ENCODE measurements around the gene C14orf93. TPM values are rescaled to one million over a fixed set of nuclear protein-coding genes. Genes with fewer than 3 reads are reported as not detected.

C14orf93 gene
- total RNA-seq, 1 experiment from 2014 or later: 8.2 TPM

GRCh38 chr14:22980672-22981089 is 29.3 kb downstream of the C14orf93 start:
- DNase-seq: peak; percentile 60
- Histone ChIP-seq H3K27me3 (ENCODE audit: insufficient read depth, low read length) (no peaks in the 10 kb centered on the region), H3K9ac (ENCODE audit: extremely low read depth, insufficient read length, low read length) (peak overlapping the region; percentile 69), H3K23me2 (ENCODE audit: insufficient read length, low read depth, low read length, poor library complexity, severe bottlenecking) (peaks cover 17% of the 10 kb centered on the region), H3K4me1 (ENCODE audit: insufficient read depth, low read length) (peaks cover 20% of the 10 kb centered on the region), H3K79me2 (ENCODE audit: insufficient read depth, low read length) (0 out of 2 replicates have a peak, but pooled peaks cover 2% of the 10 kb centered on the region), H2BK5ac (ENCODE audit: insufficient read length, low read length) (no peak overlapping the region), H2BK12ac (ENCODE audit: insufficient read length, low read depth, low read length) (no peak overlapping the region), H4K8ac (replicated peaks; ENCODE audit: insufficient read length, low read depth, low read length) (no peak overlapping the region), H2AK5ac (ENCODE audit: insufficient read length, low read length) (no peak overlapping the region), H3K23ac (ENCODE audit: insufficient read length, low read depth, low read length) (no peak overlapping the region), H3K56ac (ENCODE audit: insufficient read length, low read depth, low read length) (no peak overlapping the region), H3T11ph (ENCODE audit: low read length) (no peak overlapping the region), H3K4ac (ENCODE audit: low read depth, low read length) (no peak overlapping the region), H3K9me3 (ENCODE audit: control insufficient read depth, low read depth, low read length) (no peaks in the 10 kb centered on the region), H3K27ac (ENCODE audit: insufficient read length, low read depth, low read length) (no peak overlapping the region), H3K4me2 (ENCODE audit: insufficient read depth, insufficient read length, low read length) (peak overlapping the region; percentile 96), H3K14ac (ENCODE audit: insufficient read depth, low read length) (peak overlapping the region; percentile 84), H2BK20ac (ENCODE audit: low read depth, low read length, poor library complexity, severe bottlenecking) (no peak overlapping the region), H2BK15ac (ENCODE audit: low read depth, low read length) (no peak overlapping the region), H3K79me1 (ENCODE audit: insufficient read depth, low read depth, low read length, poor library complexity, severe bottlenecking) (no peaks in the 10 kb centered on the region), H2BK120ac (ENCODE audit: low read depth, low read length, poor library complexity, severe bottlenecking) (no peak overlapping the region), H4K5ac (ENCODE audit: insufficient read length, low read depth, low read length) (no peak overlapping the region), H4K20me1 (ENCODE audit: control insufficient read depth, insufficient read depth, insufficient read length) (peaks cover 3% of the 10 kb centered on the region), H3K18ac (ENCODE audit: insufficient read length, low read depth, low read length) (peak overlapping the region; percentile 83), H2AFZ (ENCODE audit: low read length) (no peak overlapping the region), H4K91ac (ENCODE audit: insufficient read length, low read depth, low read length) (peak overlapping the region; percentile 78)
- H3K27me3 Mint-ChIP-seq (ENCODE audit: low read depth): no peaks in the 10 kb centered on the region; the same call in 1 of the 2 replicates
- no peak for TF ChIP-seq CTCF (conservative IDR thresholded peaks at IDR 0.05)
- peak overlapping the region in 1 of 3 experiments; percentile 35; a peak in 1 of 7 replicates for H3K27ac Mint-ChIP-seq
- H3K9me3 Mint-ChIP-seq: peaks cover 0 to 12% of the 10 kb centered on the region in 2 experiments; a peak in 2 of 5 replicates
- H3K4me3 Mint-ChIP-seq: peak overlapping the region; percentile 76; a peak in 4 of 5 replicates
- H3K4me1 Mint-ChIP-seq: peaks cover 42% of the 10 kb centered on the region in 2 experiments
- WGBS (ENCODE audit: extremely low coverage, insufficient read length, low lambda C conversion rate): no CpG with 5 or more reads among the region's 41 CpGs
- H3K36me3 Mint-ChIP-seq (ENCODE audit: insufficient read depth in 1 of 3, low read depth in 3 of 3): peaks cover 15 to 56% (median 48%) of the 10 kb centered on the region in 3 experiments; a peak in 6 of 7 replicates

Measured in H9 (cell line).